GM13976 (cell line): ENCODE measurements around the gene RAB8A.

Source experiments
- DNase-seq: peaks from one replicate; pipeline ENCODE4 v3.0.0; 2012; ENCODE audit warnings: low spot score
- CTCF ChIP-seq: IDR thresholded peaks from 2 replicates; pipeline ENCODE4 v1.5.1; 2012; ENCODE audit warnings: borderline replicate concordance, mild to moderate bottlenecking; ENCODE audit not compliant: insufficient read depth; ENCODE audit errors: extremely low read depth, missing control alignments, control extremely low read depth
- in situ Hi-C: fragments of 300-500 bp; cut with MboI; formaldehyde crosslinking; loops from one replicate; pipeline ENCODE4 v1.12.0; 2022; ENCODE audit warnings: low sequenced_read_pairs, mixed read lengths, inconsistent platforms; ENCODE audit not compliant: unreplicated experiment

RAB8A gene

GRCh38 chr19:16148443-16149229 is 36.9 kb downstream of the RAB8A start:
- no peak for TF ChIP-seq CTCF
- DNase-seq: no peak
- in situ Hi-C loops: no loop called here

GRCh38 chr19:16153582-16154336 is 42.1 kb downstream of the RAB8A start:
- TF ChIP-seq CTCF: no peak
- in situ Hi-C loops: no loop called here
- DNase-seq: no peak

- no peak for DNase-seq
- in situ Hi-C loops: no loop called here
These were observed 42.9 kb downstream of the RAB8A start for GRCh38 chr19:16154557-16154956.

GRCh38 chr19:16155128-16155527 is 43.4 kb downstream of the RAB8A start:
- no peak for TF ChIP-seq CTCF
- in situ Hi-C loops: no loop called here
- no peak for DNase-seq

More at GRCh38 chr19:16154557-16154956, 42.9 kb downstream of the RAB8A start:
- TF ChIP-seq CTCF: no peak

- in situ Hi-C loops: no loop called here
- no peak for DNase-seq
- no peak for TF ChIP-seq CTCF
These were observed 45.2 kb downstream of the RAB8A start for GRCh38 chr19:16156904-16157303.

- no peak for TF ChIP-seq CTCF
- DNase-seq: no peak
- in situ Hi-C loops: no loop called here
These were observed 45.9 kb downstream of the RAB8A start for GRCh38 chr19:16157601-16158000.

GRCh38 chr19:16159655-16160054 is 48.0 kb downstream of the RAB8A start:
- DNase-seq: no peak
- TF ChIP-seq CTCF: no peak
- in situ Hi-C loops: no loop called here
